Renal pelvis (tissue), 4 donors: Measurements from ENCODE around the gene TICAM2. TPM values are rescaled to one million over a fixed set of nuclear protein-coding genes. Genes with fewer than 3 reads are reported as not detected.

Experiments used
- DNase-seq: peaks from one replicate; pipeline ENCODE4 v3.0.0-alpha.2; 2013
- polyA plus RNA-seq, 3 donors: library from polyadenylated mRNA; unstranded; fragments of 120-200 nt; gene quantifications; one replicate each; pipeline ENCODE4 v1.2.1, GENCODE V29; 2013; ENCODE audit not compliant: insufficient read length in 3 of 3

Gene TICAM2
- polyA plus RNA-seq, 3 donors, result 3.7 to 5.5 (median 3.8) TPM

GRCh38 chr5:115542651-115543364, 59.5 kb downstream of the TICAM2 start:
- no peak for DNase-seq

GRCh38 chr5:115542086-115542485, 60.2 kb downstream of the TICAM2 start:
- no peak for DNase-seq

GRCh38 chr5:115541611-115542010, 60.7 kb downstream of the TICAM2 start:
- no peak for DNase-seq

- DNase-seq, result no peak
Measured at GRCh38 chr5:115535479-115536035, 66.7 kb downstream of the TICAM2 start.

GRCh38 chr5:115532517-115532916, 69.8 kb downstream of the TICAM2 start:
- no peak for DNase-seq

- DNase-seq, result no peak
Measured at GRCh38 chr5:115531787-115532367, 70.4 kb downstream of the TICAM2 start.

- DNase-seq, result no peak
Measured at GRCh38 chr5:115531380-115531779, 70.9 kb downstream of the TICAM2 start.

- no peak for DNase-seq
Measured at GRCh38 chr5:115530426-115530825, 71.9 kb downstream of the TICAM2 start.

Other genes starting within 250 kb of the TICAM2 start
- 10 to 100 TPM; 19.3 to 22.9 (median 22.3) TPM for gene FEM1C, start 57.7 kb downstream of the TICAM2 start, polyA plus RNA-seq
- gene TMED7, start 23.6 kb upstream of the TICAM2 start, polyA plus RNA-seq, result 10 to 100 TPM; 91.7 to 98.2 (median 92.0) TPM
- 10 to 100 TPM; 24.5 to 26.4 (median 25.6) TPM for gene CDO1, start 214.2 kb upstream of the TICAM2 start, polyA plus RNA-seq
- gene ATG12, start 239.1 kb upstream of the TICAM2 start, polyA plus RNA-seq, result 10 to 100 TPM; 40.8 to 65.9 (median 60.4) TPM
- 100 to 1,000 TPM in 2 of 3 donors, 10 to 100 TPM in 1; 98.3 to 116 (median 115) TPM for gene AP3S1, start 239.5 kb upstream of the TICAM2 start, polyA plus RNA-seq